GM19351 (cell line): ENCODE results near the gene SEPTIN12.
"Not testable (repeated sequence)": the region's sequence is repeated elsewhere in the genome, so short reads cannot be mapped to it uniquely, and the experiment has no call there.

Experiments used
- ATAC-seq: cut with Tn5 transposase; IDR thresholded peaks from one replicate; pipeline ENCODE4 v1.9.1; 2021; ENCODE audit warnings: mild to moderate bottlenecking, moderate library complexity; ENCODE audit not compliant: unreplicated experiment

Gene SEPTIN12

GRCh38 chr16:4760221-4760910 is 27.8 kb downstream of the SEPTIN12 start:
- no peak for ATAC-seq

DNA sequence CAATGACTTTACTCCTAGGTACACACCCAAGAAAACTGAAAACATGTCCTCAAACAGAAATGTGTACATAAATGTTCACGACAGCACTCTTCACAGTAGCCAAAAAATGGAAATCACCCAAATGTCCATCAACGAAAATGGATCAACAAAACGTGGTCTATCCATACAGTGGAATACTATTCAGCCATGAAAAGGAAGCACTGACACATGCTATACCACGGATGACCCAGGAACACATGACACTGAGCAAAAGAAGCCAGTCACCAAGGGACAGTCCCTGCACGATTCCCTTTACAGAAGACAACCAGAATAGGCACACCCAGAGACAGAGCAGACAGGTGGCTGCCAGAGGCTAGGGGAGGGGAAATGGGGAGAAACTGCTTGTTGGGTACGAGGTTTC is 32.5 kb downstream of the SEPTIN12 start:
- ATAC-seq, result no peak

DNA sequence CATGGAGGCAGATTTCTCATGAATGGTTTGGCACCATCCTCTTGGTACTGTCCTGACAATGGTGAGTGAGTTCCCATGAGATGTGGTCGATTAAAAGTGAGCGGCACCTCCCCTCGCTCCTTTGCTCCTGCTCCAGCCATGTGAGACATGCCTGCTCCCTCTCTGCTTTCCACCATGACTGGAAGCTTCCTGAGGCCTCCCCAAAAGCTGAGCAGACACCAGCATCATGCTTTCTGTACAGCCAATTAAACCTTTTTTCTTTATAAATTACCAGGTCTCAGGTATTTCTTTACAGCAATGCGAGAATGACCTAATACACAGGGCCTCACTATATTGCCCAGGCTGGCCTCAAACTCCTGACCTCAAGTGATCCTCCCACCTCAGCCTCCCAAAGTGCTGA is 33.3 kb downstream of the SEPTIN12 start:
- ATAC-seq, result no peak

DNA sequence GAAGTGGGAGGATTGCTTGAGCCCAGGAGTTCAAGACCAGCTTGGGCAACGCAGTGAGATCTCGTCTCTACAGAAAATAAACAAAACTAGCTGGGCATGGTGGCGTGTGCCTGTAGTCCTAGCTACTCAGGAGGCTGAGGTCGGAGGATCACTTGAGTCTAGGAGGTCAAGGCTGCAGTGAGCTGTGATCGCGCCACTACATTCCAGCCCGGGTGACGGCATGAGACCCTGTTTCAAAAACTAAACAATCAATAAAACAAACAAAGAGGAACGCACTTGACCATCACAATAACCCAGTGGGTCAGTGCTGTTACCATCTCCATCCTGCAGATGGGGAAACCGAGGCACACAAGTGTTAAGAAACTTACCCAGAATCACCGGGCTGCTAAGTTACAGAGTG is 34.9 kb downstream of the SEPTIN12 start:
- no peak for ATAC-seq

- ATAC-seq, result no peak
Observed at GRCh38 chr16:4752351-4753100, 35.6 kb downstream of the SEPTIN12 start.

DNA sequence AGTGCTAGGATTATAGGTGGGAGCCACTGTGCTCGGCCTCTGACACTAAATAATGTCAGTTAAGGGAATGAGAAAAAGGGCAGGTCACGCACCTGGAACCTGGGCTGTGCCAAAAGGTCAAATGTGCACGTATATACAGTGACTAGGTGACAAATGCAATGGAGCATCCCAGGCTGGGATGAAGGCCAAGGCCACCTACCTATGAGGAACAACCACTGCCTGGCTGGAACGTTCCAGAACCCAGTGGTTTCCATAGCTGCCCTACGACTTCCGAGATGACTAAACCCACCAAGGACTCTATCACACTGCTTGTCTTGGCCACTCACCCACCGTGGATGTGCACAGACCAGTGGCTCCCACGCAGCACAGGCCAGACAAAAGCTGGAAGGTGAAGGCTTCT is 37.2 kb downstream of the SEPTIN12 start:
- no peak for ATAC-seq

DNA sequence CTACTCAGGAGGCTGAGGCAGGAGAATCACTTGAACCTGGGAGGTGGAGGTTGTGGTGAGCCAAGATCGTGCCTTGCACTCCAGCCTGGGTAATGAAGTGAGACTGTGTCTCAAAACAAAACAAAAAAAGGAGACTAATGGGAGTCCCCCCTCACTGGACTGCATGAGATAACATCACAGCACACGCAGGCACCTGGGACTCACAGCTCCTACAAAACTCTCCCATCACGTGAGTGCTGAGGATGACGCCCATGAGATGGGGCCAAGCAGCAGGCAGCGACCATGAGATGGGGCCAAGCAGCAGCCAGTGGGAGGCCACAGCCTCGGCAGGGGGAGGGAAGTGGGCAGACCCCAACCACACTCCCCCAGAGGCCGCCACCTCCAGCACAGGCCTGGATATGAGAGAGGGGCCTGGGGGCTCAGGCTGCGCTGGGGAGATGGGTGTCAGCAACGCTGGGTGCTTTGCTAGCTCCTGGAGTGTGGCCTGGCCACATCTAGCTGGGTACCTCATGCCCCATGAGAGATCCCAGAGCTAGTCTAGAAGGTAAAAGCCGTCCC is 38.4 kb downstream of the SEPTIN12 start:
- peak; percentile 37 for ATAC-seq

- no peak for ATAC-seq
Observed at GRCh38 chr16:4748682-4749411, 39.3 kb downstream of the SEPTIN12 start.

DNA sequence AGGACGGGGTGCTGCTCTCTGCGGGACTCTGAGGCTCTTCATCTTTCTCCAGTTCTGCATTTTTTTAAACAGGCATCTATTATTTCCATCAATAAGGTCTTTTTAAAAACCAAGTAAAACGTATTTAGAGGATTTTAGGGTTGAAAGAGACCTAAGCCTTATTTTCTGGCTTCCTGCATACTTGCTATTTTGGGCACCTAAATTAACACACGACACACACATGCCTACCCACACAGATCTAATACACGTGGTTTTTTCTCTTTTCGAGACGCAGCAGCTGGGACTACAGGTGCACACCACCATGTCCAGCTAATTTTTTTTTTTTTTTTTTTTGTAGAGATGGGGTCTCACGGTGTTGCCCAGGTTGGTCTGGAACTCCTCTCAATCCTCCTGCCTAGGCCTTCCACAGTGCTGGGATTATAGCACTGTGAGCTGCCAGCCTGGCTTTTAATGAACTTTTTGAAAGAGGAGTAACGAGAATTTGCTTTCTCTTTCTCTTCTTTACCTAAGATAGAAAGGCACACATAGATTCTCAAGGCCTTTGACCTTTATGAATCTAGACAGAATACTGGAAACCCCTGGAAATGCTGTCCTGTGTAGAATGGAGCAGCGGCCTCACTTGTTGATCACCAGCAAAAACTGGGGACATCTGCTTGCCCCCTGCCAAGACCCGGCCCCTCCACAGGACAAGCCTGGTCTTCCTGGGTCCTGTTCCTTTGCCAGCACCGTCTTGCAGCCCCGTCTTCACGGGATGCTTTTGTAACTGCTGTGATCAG is 40.1 kb downstream of the SEPTIN12 start:
- peak; percentile 50 for ATAC-seq

GRCh38 chr16:4746991-4747574 is 41.1 kb downstream of the SEPTIN12 start:
- no peak for ATAC-seq

DNA sequence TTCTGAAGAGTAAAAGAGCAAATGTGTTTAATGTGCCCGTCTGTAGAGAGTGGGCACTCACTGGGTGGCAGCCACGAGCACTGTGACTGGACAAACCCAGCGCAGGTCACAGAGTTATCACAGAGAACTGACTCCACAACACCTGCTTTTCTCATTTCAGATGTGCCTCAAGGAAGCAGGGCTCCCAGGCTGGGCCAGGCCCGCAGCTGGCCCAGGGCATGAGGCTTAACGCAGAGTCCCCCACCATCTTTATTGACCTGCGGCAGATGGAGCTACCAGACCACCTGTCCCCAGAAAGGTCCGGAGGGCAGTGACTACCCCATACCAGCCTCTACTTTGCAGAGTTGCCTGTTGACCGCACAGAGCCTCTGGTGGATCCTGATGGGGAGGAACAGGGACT is 41.9 kb downstream of the SEPTIN12 start:
- ATAC-seq, result no peak

DNA sequence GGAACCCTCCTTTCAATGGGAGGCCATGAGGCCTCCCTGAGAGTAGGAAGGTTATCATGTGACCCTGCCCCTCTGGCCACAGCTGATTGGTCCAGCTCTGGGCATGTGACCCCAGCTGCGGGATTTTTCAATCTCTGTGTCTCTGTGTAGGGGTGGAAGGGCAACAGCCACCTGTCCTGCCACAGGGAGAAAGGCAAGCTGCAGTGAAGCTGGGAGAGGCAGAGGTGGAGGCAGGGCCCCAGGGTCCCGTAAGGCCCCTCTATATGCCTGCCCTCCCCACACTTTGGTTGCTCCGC is 42.9 kb downstream of the SEPTIN12 start:
- ATAC-seq, result no peak

- no peak for ATAC-seq
Observed at GRCh38 chr16:4744555-4745273, 43.4 kb downstream of the SEPTIN12 start.

DNA sequence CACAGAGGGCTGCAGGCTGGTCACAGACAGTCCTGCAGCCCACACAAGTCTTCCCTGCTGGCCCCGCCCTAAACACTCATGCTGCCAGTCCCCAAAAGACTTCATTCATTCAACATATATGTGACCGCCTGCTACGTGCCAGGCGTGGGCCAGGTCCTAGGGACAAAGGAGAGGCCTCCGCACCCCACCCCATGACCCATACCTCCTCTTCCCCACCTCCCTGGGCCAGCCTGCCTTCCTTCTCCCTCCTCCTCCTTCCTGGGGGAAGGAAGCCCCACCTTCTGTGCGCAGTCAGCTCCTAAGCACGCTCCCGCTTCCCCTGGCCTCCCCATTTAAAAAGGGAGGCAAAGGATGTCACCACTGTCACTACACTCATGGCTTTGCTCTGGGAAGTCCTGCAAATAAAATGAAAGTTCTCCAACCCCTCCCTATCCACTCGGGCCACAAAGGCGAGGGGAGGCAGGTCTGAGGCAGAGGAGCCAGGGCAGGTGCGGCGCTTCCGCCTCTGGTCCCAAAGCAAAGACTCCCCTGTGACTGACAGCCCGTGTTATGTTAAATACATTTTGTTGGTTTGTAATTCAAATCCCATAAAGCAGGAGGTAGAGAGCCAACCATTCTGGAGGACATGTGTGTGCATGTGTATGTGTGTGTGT is 44.8 kb downstream of the SEPTIN12 start:
- no peak for ATAC-seq

DNA sequence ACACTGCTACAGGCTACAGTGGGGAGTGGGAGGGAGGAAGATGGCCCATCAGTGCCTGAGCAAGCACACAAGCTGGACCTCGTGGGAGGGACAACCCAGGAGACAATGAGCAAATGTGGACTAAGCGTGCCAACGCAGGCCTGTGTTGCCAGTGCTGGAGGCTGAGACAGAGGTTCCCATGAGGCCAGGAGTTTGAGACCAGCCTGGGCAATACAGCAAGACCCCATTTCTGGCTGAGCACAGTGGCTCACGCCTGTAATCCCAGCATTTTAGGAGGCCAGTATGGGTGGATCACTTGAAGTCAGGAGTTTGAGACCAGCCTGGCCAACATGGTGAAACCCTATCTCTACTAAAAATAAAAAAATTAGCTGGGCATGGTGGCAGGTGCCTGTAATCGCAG is 49.8 kb downstream of the SEPTIN12 start:
- ATAC-seq, result not testable (repeated sequence)

DNA sequence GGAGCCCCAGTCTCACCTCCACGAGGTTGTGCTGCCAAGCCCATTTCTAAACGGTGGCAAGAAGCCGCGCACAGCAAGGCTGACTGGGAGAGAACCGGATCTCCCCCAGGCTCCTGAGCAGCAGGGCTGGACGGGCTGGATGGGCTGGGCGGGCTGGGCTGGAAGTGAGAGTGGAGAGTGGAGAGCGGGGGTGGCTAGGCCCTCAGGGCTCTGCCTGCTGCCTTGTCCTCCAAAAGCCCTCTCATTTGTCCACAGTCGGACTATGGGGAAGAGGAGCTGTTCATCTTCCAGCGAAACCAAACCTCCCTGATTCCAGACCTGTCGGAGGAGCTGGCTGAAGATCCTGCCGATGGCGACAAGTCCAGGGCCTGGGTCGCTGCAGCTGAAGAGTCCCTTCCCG is 50.6 kb downstream of the SEPTIN12 start:
- ATAC-seq, result no peak

GRCh38 chr16:4736546-4736945 is 51.6 kb downstream of the SEPTIN12 start:
- no peak for ATAC-seq

DNA sequence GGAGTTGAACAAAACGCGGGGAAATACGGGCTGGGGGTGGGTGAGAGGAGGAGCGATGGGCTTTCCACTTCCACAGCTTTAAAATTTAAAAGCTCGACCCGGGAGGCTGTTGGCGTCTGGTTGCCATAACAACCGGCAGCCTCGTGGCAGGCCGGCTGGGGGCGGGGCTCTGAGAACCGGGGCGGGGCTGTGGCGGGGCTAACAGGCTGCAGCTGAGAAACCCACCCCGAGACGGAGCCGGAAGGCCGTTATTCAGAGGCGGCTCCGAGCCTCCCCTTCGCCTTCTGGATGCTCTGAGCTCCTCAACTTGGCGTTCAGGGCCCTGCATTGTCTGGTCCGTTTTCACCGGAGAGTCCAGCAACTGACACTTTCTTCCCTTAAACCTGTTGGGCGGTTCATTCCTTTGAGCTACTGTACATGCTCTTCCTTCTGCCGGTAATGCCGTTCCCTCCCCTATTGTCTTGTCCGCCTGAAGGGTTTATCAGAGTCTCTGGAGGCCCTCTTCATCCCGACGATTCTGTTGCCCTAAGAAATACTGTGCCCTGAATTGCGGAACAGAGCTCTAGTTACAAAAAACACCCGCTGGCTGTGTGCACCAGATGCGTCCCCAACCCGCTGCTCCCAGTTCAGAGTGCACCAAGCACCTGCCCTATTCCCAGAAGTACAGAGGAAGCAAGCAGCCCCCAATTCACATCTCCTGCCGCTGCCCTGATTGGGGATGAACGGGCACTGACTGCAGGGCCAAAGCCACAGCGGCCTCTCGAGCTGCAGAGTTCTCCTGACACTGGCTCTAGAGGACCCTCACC is 53.2 kb downstream of the SEPTIN12 start:
- peak; percentile 59 for ATAC-seq
